Measurements from ENCODE around the gene FAM53A. TPM values are rescaled to one million over a fixed set of nuclear protein-coding genes. Genes with fewer than 3 reads are reported as not detected.

Gene FAM53A
- polyA plus RNA-seq, 2 of the 4 experiments (the other 2 are of a cell fraction): 0.87 to 1.2 TPM

GRCh38 chr4:1602655-1603412, 81.3 kb downstream of the FAM53A start:
- H3K4me1 ChIP-seq: peaks cover 10% of the 10 kb centered on the region; the same call in 1 of the 3 replicates
- H3K27ac ChIP-seq: no peak overlapping the region
- ATAC-seq (no peak), FAIRE-seq (no peak), DNase-seq (ENCODE audit: low read depth in 1 of 2, low spot score in 1 of 2) (no peak)
- 79% methylated on average over 19 of the region's 43 CpGs for WGBS (ENCODE audit: missing lambda C conversion rate)
- TF ChIP-seq BHLHE40 (IDR thresholded peaks at IDR 0.05; ENCODE audit: low read depth, low read length) (no peak), RCOR1 (IDR thresholded peaks at IDR 0.05; ENCODE audit: low read depth, low read length) (no peak), TP53 (CRISPR knock-in tag; IDR thresholded peaks at IDR 0.05) (no peak), HMGXB4 (CRISPR knock-in tag; IDR thresholded peaks at IDR 0.05; ENCODE audit: borderline replicate concordance) (no peak), CHD4 (IDR thresholded peaks at IDR 0.05; ENCODE audit: borderline replicate concordance) (no peak), RARB (CRISPR knock-in tag; IDR thresholded peaks at IDR 0.05) (no peak)
- CTCF ChIA-PET: no interaction called here
- no peaks in the 10 kb centered on the region for H3K9me3 ChIP-seq
- POLR2A ChIA-PET: no interaction called here
- H3K4me2 ChIP-seq: no peak overlapping the region
- H3K4me3 ChIP-seq: no peak overlapping the region

GRCh38 chr4:1601852-1602654, 82.1 kb downstream of the FAM53A start:
- POLR2A ChIA-PET: no interaction called here
- 87% methylated on average over 11 of the region's 23 CpGs for WGBS (ENCODE audit: missing lambda C conversion rate)
- no peak overlapping the region for H3K27ac ChIP-seq
- H3K4me1 ChIP-seq: peaks cover 10% of the 10 kb centered on the region; the same call in 1 of the 3 replicates
- no peak overlapping the region for H3K4me3 ChIP-seq
- FAIRE-seq (no peak), DNase-seq (ENCODE audit: low read depth in 1 of 2, low spot score in 1 of 2) (no peak), ATAC-seq (no peak)
- TF ChIP-seq CHD4 (IDR thresholded peaks at IDR 0.05; ENCODE audit: borderline replicate concordance) (no peak), RCOR1 (IDR thresholded peaks at IDR 0.05; ENCODE audit: low read depth, low read length) (no peak), NR3C1 (IDR thresholded peaks at IDR 0.05) (no peak), FOSL2 (IDR thresholded peaks at IDR 0.05) (no peak), FOSL2 (CRISPR knock-in tag; IDR thresholded peaks at IDR 0.05) (no peak), SREBF2 (IDR thresholded peaks at IDR 0.05) (no peak), KDM5A (IDR thresholded peaks at IDR 0.05) (no peak), E2F6 (IDR thresholded peaks at IDR 0.05; ENCODE audit: borderline replicate concordance, low read depth) (no peak), HDAC2 (IDR thresholded peaks at IDR 0.05) (no peak)
- CTCF ChIA-PET: interaction anchor here (1.1 kb wide), 1 partner anchor 22 kb away, joined by 3 read pairs; no protein-coding TSS in a partner anchor
- no peaks in the 10 kb centered on the region for H3K9me3 ChIP-seq
- H3K4me2 ChIP-seq: no peak overlapping the region

GRCh38 chr4:1601533-1601835, 82.6 kb downstream of the FAM53A start:
- Histone ChIP-seq H3K4me1 (peaks cover 10% of the 10 kb centered on the region; the same call in 1 of the 3 replicates), H3K9me3 (no peaks in the 10 kb centered on the region), H3K4me3 (no peak overlapping the region), H3K27ac (no peak overlapping the region), H3K4me2 (no peak overlapping the region)
- CTCF ChIA-PET: interaction anchor here (1.1 kb wide), 1 partner anchor 21 kb away, joined by 3 read pairs; no protein-coding TSS in a partner anchor
- no peak for TF ChIP-seq RNF2 (IDR thresholded peaks at IDR 0.05; ENCODE audit: borderline replicate concordance, low read depth)
- no peak for TF ChIP-seq HMGXB4 (CRISPR knock-in tag; IDR thresholded peaks at IDR 0.05; ENCODE audit: borderline replicate concordance)
- no peak for TF ChIP-seq POLR2AphosphoS2 (conservative IDR thresholded peaks at IDR 0.05; ENCODE audit: low read length)
- TF ChIP-seq PHF8 (IDR thresholded peaks at IDR 0.05; ENCODE audit: borderline replicate concordance, low read depth): no peak
- TF ChIP-seq CBX2 (IDR thresholded peaks at IDR 0.05; ENCODE audit: borderline replicate concordance, low read depth): no peak
- no peak for TF ChIP-seq FOSB (CRISPR knock-in tag; IDR thresholded peaks at IDR 0.05)
- POLR2A ChIA-PET: no interaction called here
- ATAC-seq (no peak), FAIRE-seq (no peak), DNase-seq (ENCODE audit: low read depth in 1 of 2, low spot score in 1 of 2) (no peak)
- 100% methylated on average over 4 of the region's 6 CpGs for WGBS (ENCODE audit: missing lambda C conversion rate)

Data from A549 (cell line).